ENCODE measurements around the gene TREM1. TPM values are rescaled to one million over a fixed set of nuclear protein-coding genes. Genes with fewer than 3 reads are reported as not detected.

The TREM1 gene
- total RNA-seq, 4 donors from 2014 or later, result 0.63 to 4.5 (median 1.0) TPM; not detected in 1

DNA sequence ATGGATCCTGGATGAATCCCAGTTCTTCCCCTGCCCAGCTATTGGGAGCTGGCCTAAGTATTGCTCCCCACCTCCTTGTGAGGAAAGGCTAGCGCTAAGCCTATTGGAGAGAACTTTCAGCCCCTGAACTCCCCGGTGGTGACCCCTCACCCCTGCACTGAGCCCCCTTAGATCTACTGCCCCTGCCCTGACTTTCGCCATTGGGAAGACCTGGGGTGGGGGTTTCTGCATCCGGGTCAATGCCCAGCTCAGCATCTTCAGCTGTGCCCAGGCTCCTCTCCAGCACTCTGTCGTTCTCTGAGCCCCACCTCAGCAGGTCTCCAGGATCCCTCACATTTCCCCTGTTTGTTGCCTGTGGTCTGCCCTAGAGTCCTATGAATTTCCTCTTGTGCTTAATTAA lies 49.4 kb downstream of the TREM1 start:
- H3K4me3 ChIP-seq (replicated peaks in 1 of 3), result no peak overlapping the region
- no peaks in the 10 kb centered on the region for H3K9me3 ChIP-seq
- no peak for TF ChIP-seq POLR2A (IDR thresholded peaks at IDR 0.05)
- TF ChIP-seq, protein P1, sequence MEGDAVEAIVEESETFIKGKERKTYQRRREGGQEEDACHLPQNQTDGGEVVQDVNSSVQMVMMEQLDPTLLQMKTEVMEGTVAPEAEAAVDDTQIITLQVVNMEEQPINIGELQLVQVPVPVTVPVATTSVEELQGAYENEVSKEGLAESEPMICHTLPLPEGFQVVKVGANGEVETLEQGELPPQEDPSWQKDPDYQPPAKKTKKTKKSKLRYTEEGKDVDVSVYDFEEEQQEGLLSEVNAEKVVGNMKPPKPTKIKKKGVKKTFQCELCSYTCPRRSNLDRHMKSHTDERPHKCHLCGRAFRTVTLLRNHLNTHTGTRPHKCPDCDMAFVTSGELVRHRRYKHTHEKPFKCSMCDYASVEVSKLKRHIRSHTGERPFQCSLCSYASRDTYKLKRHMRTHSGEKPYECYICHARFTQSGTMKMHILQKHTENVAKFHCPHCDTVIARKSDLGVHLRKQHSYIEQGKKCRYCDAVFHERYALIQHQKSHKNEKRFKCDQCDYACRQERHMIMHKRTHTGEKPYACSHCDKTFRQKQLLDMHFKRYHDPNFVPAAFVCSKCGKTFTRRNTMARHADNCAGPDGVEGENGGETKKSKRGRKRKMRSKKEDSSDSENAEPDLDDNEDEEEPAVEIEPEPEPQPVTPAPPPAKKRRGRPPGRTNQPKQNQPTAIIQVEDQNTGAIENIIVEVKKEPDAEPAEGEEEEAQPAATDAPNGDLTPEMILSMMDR (IDR thresholded peaks at IDR 0.05), result no peak
- no peaks in the 10 kb centered on the region for H3K27me3 ChIP-seq
- H3K27ac ChIP-seq, result no peak overlapping the region
- intact Hi-C loops (cut with DNase I), result no loop called here
- no peaks in the 10 kb centered on the region for H3K4me1 ChIP-seq
- H3K36me3 ChIP-seq, result no peaks in the 10 kb centered on the region
- WGBS, 2 donors, result 75 to 78% methylated on average over 5 of the region's 5 CpGs
- DNase-seq, result no peak

DNA sequence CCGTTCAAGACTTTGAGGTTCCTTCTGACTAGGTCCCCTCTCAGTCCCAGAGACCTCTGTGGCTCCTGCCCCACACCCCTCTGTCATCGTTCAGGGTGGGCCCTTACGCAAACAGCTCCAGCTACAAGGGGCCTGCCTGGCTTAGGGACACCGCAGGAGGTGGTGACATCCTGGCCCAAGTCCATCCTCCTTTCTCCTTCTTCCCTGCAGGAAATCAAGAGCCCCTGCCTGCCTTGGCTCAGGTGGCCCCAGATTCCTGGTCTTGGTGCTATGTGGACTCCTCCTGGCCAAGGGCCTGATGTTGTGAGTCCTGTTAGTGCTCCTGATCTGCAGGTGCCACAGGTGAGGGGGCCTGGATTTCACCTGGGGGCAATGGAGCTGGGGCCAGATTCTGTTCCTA lies 50.2 kb downstream of the TREM1 start:
- Histone ChIP-seq H3K27me3 (no peaks in the 10 kb centered on the region), H3K9me3 (no peaks in the 10 kb centered on the region), H3K27ac (no peak overlapping the region), H3K4me3 (replicated peaks in 1 of 3) (no peak overlapping the region), H3K36me3 (no peaks in the 10 kb centered on the region), H3K4me1 (no peaks in the 10 kb centered on the region)
- intact Hi-C loops (cut with DNase I), result no loop called here
- DNase-seq, result no peak
- TF ChIP-seq POLR2A (IDR thresholded peaks at IDR 0.05), result no peak
- TF ChIP-seq, protein P1 (IDR thresholded peaks at IDR 0.05), result no peak
- 79 to 90% methylated on average over 4 of the region's 4 CpGs for WGBS, 2 donors

DNA sequence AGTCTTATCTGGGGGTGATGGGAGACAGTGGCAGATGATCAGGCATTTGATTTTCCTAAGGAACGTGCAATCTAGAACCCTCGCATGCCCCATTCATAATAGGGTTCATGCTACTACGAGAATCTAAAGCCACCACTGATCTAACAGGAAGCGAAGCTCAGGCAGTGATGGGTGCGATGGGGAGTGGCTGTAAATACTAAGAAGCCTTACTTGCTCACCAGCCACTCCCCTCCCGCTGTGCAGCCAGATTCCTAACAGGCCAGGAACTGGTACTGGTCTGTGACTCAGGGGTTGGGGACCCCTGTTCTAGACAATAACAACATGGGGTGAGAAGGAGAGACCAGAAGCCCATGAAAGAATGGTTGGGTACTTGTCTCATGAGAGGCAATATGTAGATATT lies 53.8 kb downstream of the TREM1 start:
- no peak for DNase-seq
- H3K27ac ChIP-seq, result no peak overlapping the region
- TF ChIP-seq, protein P1 (IDR thresholded peaks at IDR 0.05), result no peak
- no peak for TF ChIP-seq POLR2A (IDR thresholded peaks at IDR 0.05)
- H3K27me3 ChIP-seq, result no peaks in the 10 kb centered on the region
- no peaks in the 10 kb centered on the region for H3K4me1 ChIP-seq
- no peaks in the 10 kb centered on the region for H3K9me3 ChIP-seq
- H3K4me3 ChIP-seq (replicated peaks in 1 of 3), result no peak overlapping the region
- H3K36me3 ChIP-seq, result no peaks in the 10 kb centered on the region
- 84 to 87% methylated on average over 6 of the region's 6 CpGs for WGBS, 2 donors
- intact Hi-C loops (cut with DNase I), result no loop called here

DNA sequence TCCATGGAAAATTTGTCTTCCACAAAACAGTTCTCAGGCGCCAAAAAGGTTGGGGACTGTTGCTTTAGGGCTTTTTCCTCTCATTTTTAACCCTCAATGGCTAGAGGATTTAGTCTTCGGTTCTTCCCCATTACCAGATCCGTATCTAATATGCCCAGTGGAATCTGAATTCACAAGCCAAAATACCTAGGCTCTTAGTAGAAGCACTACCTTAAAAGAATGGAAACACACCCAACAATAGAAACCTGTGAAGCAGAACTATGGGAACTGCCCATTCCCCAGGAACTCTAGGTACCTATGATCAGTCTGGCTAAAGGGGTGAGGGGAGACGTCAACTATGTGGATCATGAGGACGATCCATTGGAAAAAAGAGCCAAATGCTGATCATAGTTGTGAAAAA lies 55.2 kb downstream of the TREM1 start:
- H3K27me3 ChIP-seq, result no peaks in the 10 kb centered on the region
- no peak for DNase-seq
- H3K4me1 ChIP-seq, result no peaks in the 10 kb centered on the region
- TF ChIP-seq, protein P1 (IDR thresholded peaks at IDR 0.05), result no peak
- TF ChIP-seq POLR2A (IDR thresholded peaks at IDR 0.05), result no peak
- no peaks in the 10 kb centered on the region for H3K9me3 ChIP-seq
- 64 to 69% methylated on average over 5 of the region's 5 CpGs for WGBS, 2 donors
- H3K27ac ChIP-seq, result no peak overlapping the region
- H3K4me3 ChIP-seq (replicated peaks in 1 of 3), result no peak overlapping the region
- intact Hi-C loops (cut with DNase I), result no loop called here
- no peaks in the 10 kb centered on the region for H3K36me3 ChIP-seq

DNA sequence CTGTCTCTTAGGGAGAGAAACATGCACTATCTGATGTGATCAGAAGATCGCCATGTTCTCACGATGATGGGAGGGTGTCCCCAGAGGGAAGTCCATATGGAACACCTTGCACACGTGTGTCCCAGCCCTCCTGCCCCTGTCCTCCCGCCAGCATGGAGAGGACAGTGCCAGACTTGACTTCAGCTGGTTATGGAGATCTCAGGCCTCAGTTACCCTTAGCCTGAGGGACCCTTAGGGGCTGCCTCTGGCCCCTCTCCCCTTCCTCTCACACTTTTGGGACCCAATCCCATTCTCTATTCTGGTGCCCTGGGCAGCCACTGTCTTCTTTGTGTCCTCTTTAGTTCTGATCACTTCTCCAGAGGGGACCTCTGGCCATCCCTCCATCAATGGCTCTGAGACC lies 56.8 kb downstream of the TREM1 start:
- Histone ChIP-seq H3K9me3 (no peaks in the 10 kb centered on the region), H3K4me3 (replicated peaks in 1 of 3) (no peak overlapping the region), H3K36me3 (no peaks in the 10 kb centered on the region), H3K27me3 (no peaks in the 10 kb centered on the region), H3K4me1 (no peaks in the 10 kb centered on the region), H3K27ac (no peak overlapping the region)
- TF ChIP-seq, protein P1 (IDR thresholded peaks at IDR 0.05), result no peak
- TF ChIP-seq POLR2A (IDR thresholded peaks at IDR 0.05), result no peak
- no peak for DNase-seq
- intact Hi-C loops (cut with DNase I), result no loop called here
- WGBS, 2 donors, result 82 to 93% methylated on average over 4 of the region's 4 CpGs
